GM04503 (cell line): ENCODE results near the gene AHNAK.

ENCODE experiments used
- DNase-seq: peaks from one replicate; pipeline ENCODE4 v3.0.0-alpha.2; 2012; ENCODE audit warnings: low read depth

Gene AHNAK

GRCh38 chr11:62494246-62494645, 52.4 kb downstream of the AHNAK start:
- no peak for DNase-seq

- peak; percentile 28 for DNase-seq
Observed at GRCh38 chr11:62493801-62494200, 52.8 kb downstream of the AHNAK start.

- no peak for DNase-seq
Observed at GRCh38 chr11:62492586-62492985, 54.0 kb downstream of the AHNAK start.

- DNase-seq = no peak
Observed at GRCh38 chr11:62491571-62492329, 54.9 kb downstream of the AHNAK start.

GRCh38 chr11:62489204-62489603, 57.4 kb downstream of the AHNAK start:
- peak; percentile 49 for DNase-seq

GRCh38 chr11:62487738-62488551, 58.7 kb downstream of the AHNAK start:
- DNase-seq = no peak

- no peak for DNase-seq
Observed at GRCh38 chr11:62487136-62487535, 59.5 kb downstream of the AHNAK start.

- DNase-seq = no peak
Observed at GRCh38 chr11:62484352-62484751, 62.3 kb downstream of the AHNAK start.

- no peak for DNase-seq
Observed at GRCh38 chr11:62482753-62483152, 63.9 kb downstream of the AHNAK start.

GRCh38 chr11:62479631-62480201, 66.9 kb downstream of the AHNAK start:
- no peak for DNase-seq

GRCh38 chr11:62477927-62478326, 68.7 kb downstream of the AHNAK start:
- no peak for DNase-seq

GRCh38 chr11:62472063-62472884, 74.3 kb downstream of the AHNAK start:
- DNase-seq = no peak

- no peak for DNase-seq
Observed at GRCh38 chr11:62471603-62472002, 75.0 kb downstream of the AHNAK start.

- no peak for DNase-seq
Observed at GRCh38 chr11:62468577-62468976, 78.0 kb downstream of the AHNAK start.

GRCh38 chr11:62466444-62466843, 80.2 kb downstream of the AHNAK start:
- DNase-seq = no peak

- DNase-seq = no peak
Observed at GRCh38 chr11:62464655-62465054, 82.0 kb downstream of the AHNAK start.

GRCh38 chr11:62463121-62463542, 83.5 kb downstream of the AHNAK start:
- DNase-seq = peak; percentile 63

GRCh38 chr11:62462508-62462892, 84.1 kb downstream of the AHNAK start:
- DNase-seq = no peak

GRCh38 chr11:62461740-62462507, 84.7 kb downstream of the AHNAK start:
- DNase-seq = peak; percentile 62

- DNase-seq = no peak
Observed at GRCh38 chr11:62459080-62459479, 87.5 kb downstream of the AHNAK start.
